K562 (cell line): ENCODE data around the gene FAM114A2. TPM values are rescaled to one million over a fixed set of nuclear protein-coding genes. Genes with fewer than 3 reads are reported as not detected.

Experiments
- ATAC-seq: fragments of 200-7000 bp; cut with Tn5 transposase; 3 replicates; pipeline ENCODE4 v1.9.1; 2020; ENCODE audit warnings: moderate library complexity
- BruUV-seq: library from RNA; stranded (reverse); fragments of 400-500 nt; replicated peaks from 2 replicates; lab custom pipeline; 2021; lab: Mats Ljungman, UMichigan
- CTCF ChIA-PET: fragments of 300-600 bp; formaldehyde crosslinking; extraction: SDS; loops from one replicate; lab custom pipeline; 2021; ENCODE audit warnings: low intra/inter-chr PET ratio; lab: Yijun Ruan, JAX
- POLR2A ChIA-PET: fragments of 300-600, 350-650 bp; sonication (Branson Sonifier 250); formaldehyde crosslinking; extraction: SDS; loops from one replicate; lab custom pipeline; 2021; ENCODE audit warnings: antibody characterized with exemption, inconsistent platforms; lab: Yijun Ruan, JAX
- DNase-seq, 4 experiments: peaks; one replicate each; pipeline versions ENCODE4 v3.0.0 to v3.0.0-alpha.2; 2011 to 2018; ENCODE audit warnings: low spot score in 3 of 4, mixed read lengths in 3 of 4; ENCODE audit errors: extremely low read depth in 1 of 4
- FAIRE-seq: peaks from 2 replicates; lab custom pipeline; 2011; peaks lifted over from hg19 to GRCh38; lab: Jason Lieb, UNC
- H2AFZ ChIP-seq: 2 replicates; pipeline ENCODE4 v1.6.0; 2011; ENCODE audit warnings: low read depth, low read length, control low read depth, inconsistent platforms
- H3K27ac ChIP-seq: fragments of 200-600 bp; 3 replicates; pipeline ENCODE4 v1.8.0; 2011; ENCODE audit warnings: low read depth, mild to moderate bottlenecking, control low read depth, inconsistent platforms, low read length, moderate library complexity, mixed read lengths; ENCODE audit errors: extremely low read depth
- H3K27me3 ChIP-seq, 2 experiments: fragments of 300-600 bp in 1 of 2; 2 replicates in 1 of 2; 3 replicates in 1 of 2; pipeline versions ENCODE4 v1.6.0 to v1.8.0; 2011; ENCODE audit warnings: inconsistent platforms in 2 of 2, low read length in 2 of 2, mild to moderate bottlenecking in 1 of 2, mixed read lengths in 1 of 2, moderate library complexity in 1 of 2; ENCODE audit not compliant: control insufficient read depth in 2 of 2, insufficient read depth in 2 of 2
- H3K36me3 ChIP-seq: fragments of 300-600 bp; 3 replicates; pipeline ENCODE4 v1.8.0; 2011; ENCODE audit warnings: mild to moderate bottlenecking, low read length, inconsistent platforms; ENCODE audit not compliant: control insufficient read depth, insufficient read depth
- H3K4me1 ChIP-seq, 2 experiments: fragments of 200-600 bp in 1 of 2; replicated peaks in 1 of 2; 2 replicates in 1 of 2; 3 replicates in 1 of 2; pipeline versions ENCODE4 v1.5.1 to v1.8.0; 2011; ENCODE audit warnings: inconsistent platforms in 2 of 2, low read length in 2 of 2, mild to moderate bottlenecking in 1 of 2, mixed read lengths in 1 of 2, moderate library complexity in 1 of 2; ENCODE audit not compliant: control insufficient read depth in 2 of 2, insufficient read depth in 2 of 2
- H3K4me2 ChIP-seq: 2 replicates; pipeline ENCODE4 v1.6.1; 2011; ENCODE audit warnings: low read length, control low read depth, inconsistent platforms, mixed read lengths; ENCODE audit not compliant: insufficient read depth
- H3K4me3 ChIP-seq: fragments of 200-600 bp; sonication (generic), shearing (Covaris generic); 2 replicates; pipeline ENCODE4 v1.5.1; 2016; ENCODE audit warnings: control low read depth, inconsistent platforms
- H3K79me2 ChIP-seq: fragments of 200-600 bp; 3 replicates; pipeline ENCODE4 v1.8.0; 2011; ENCODE audit warnings: low read length, inconsistent platforms; ENCODE audit not compliant: control insufficient read depth, insufficient read depth
- H3K9ac ChIP-seq, 2 experiments: 2 replicates each; pipeline versions ENCODE4 v1.6.0 to v1.6.1; 2011; ENCODE audit warnings: low read depth in 2 of 2, low read length in 2 of 2, control low read depth in 1 of 2, inconsistent platforms in 1 of 2, mild to moderate bottlenecking in 1 of 2, mixed read lengths in 1 of 2; ENCODE audit not compliant: insufficient read depth in 1 of 2
- H3K9me1 ChIP-seq: one replicate; pipeline ENCODE4 v1.6.0; 2011; ENCODE audit warnings: inconsistent platforms, mild to moderate bottlenecking, low read length, moderate library complexity; ENCODE audit not compliant: control insufficient read depth, insufficient read depth
- H3K9me3 ChIP-seq: replicated peaks from 2 replicates; pipeline ENCODE4 v1.5.1; 2011; ENCODE audit warnings: low read depth, low read length, inconsistent platforms; ENCODE audit not compliant: control insufficient read depth, insufficient read depth
- H4K20me1 ChIP-seq: replicated peaks from 2 replicates; pipeline ENCODE4 v1.6.1; 2011; ENCODE audit warnings: low read length, inconsistent platforms, mixed read lengths; ENCODE audit not compliant: control insufficient read depth, insufficient read depth
- ATF7 ChIP-seq: fragments of 450-650 bp; IDR thresholded peaks from 2 replicates; pipeline ENCODE4 v1.7.1; 2014; ENCODE audit warnings: mild to moderate bottlenecking, moderate library complexity
- BHLHE40 ChIP-seq: IDR thresholded peaks from 2 replicates; pipeline ENCODE4 v1.6.1; 2011; ENCODE audit warnings: low read length, improper control_type of control experiment
- DMBX1 ChIP-seq: fragments of 250-450 bp; sonication (Bioruptor Pico); IDR thresholded peaks from 2 replicates; pipeline ENCODE4 v1.8.0; 2022; ENCODE audit warnings: inconsistent platforms, mild to moderate bottlenecking, moderate library complexity, borderline replicate concordance
- JUND ChIP-seq, 2 experiments: IDR thresholded peaks; 2 replicates in 1 of 2; 3 replicates in 1 of 2; pipeline ENCODE4 v1.6.1; 2011; ENCODE audit warnings: borderline replicate concordance in 2 of 2, low read depth in 2 of 2, low read length in 2 of 2, improper control_type of control experiment in 1 of 2, missing biosample characterization in 1 of 2, missing genetic modification characterization in 1 of 2, missing genetic modification reagents in 1 of 2
- KLF10 ChIP-seq: fragments of 250-450 bp; sonication (Bioruptor Pico); IDR thresholded peaks from 2 replicates; pipeline ENCODE4 v1.6.1; 2021; ENCODE audit warnings: matching md5 sums
- MYNN ChIP-seq, 2 experiments: sonication (generic); formaldehyde crosslinking in 1 of 2; IDR thresholded peaks; 2 replicates each; pipeline versions ENCODE4 v1.5.0 to v1.6.1; 2016 to 2020; ENCODE audit warnings: antibody characterized with exemption in 1 of 2, missing genetic modification reagents in 1 of 2
- WGBS: fragments of 100-300 bp; shearing (Covaris generic); methylation state at CpG from one replicate; pipeline ENCODE4 v1.1.6; 2016; ENCODE audit warnings: low coverage, mixed read lengths; ENCODE audit not compliant: insufficient coverage; ENCODE audit errors: missing lambda C conversion rate; 5-methylcytosine and 5-hydroxymethylcytosine counted together
- in situ Hi-C: fragments of 300-500 bp; cut with MboI; formaldehyde crosslinking; loops from 4 replicates; pipeline ENCODE4 v1.15.0; 2018; ENCODE audit warnings: inconsistent platforms, mixed read lengths
- intact Hi-C: fragments of 100-400 bp; cut with micrococcal nuclease; formaldehyde crosslinking; loops from 2 replicates; pipeline ENCODE4 v1.14.2; 2022
- polyA plus RNA-seq, 8 experiments: library from polyadenylated mRNA; depleted of rRNA in 4 of 8; stranded (reverse) in 5 of 8; unstranded in 3 of 8; fragments of >200 nt; fragmentation: Nextera tagmentation in 2 of 8; fragmentation: Illumina TruSeq in 1 of 8; extraction: Ambion mirVana in 2 of 8; extraction: Trizol in 1 of 8; gene quantifications; 2 replicates each; pipeline versions ENCODE4 v1.2.1 to v1.2.3, GENCODE V29; 2011 to 2014; ENCODE audit warnings: inconsistent platforms in 1 of 8, missing spikeins in 1 of 8
- total RNA-seq, 7 experiments: library from RNA; depleted of rRNA in 6 of 7; stranded (reverse); fragments of >200 nt in 6 of 7; fragmentation: Illumina TruSeq in 2 of 7; extraction: Trizol in 2 of 7; gene quantifications; 2 replicates each; pipeline versions ENCODE4 v1.2.1 to v1.2.3, GENCODE V29; 2011 to 2021; ENCODE audit warnings: low replicate concordance in 1 of 7
- TF ChIP-seq, protein P1 (sequence below): fragments of 250-450 bp; sonication (Bioruptor Pico); IDR thresholded peaks from 2 replicates; pipeline ENCODE4 v1.8.0; 2021; ENCODE audit warnings: moderate library complexity, mild to moderate bottlenecking, inconsistent platforms
- TF ChIP-seq, protein P2 (sequence below): fragments of 250-450 bp; sonication (Bioruptor Pico); IDR thresholded peaks from 2 replicates; pipeline ENCODE4 v1.5.0; 2020; ENCODE audit warnings: mild to moderate bottlenecking
- TF ChIP-seq, protein P3 (sequence below), 2 experiments: fragments of 450-650 bp in 1 of 2; sonication (generic) in 1 of 2; formaldehyde crosslinking in 1 of 2; IDR thresholded peaks in 1 of 2; conservative IDR thresholded peaks in 1 of 2; 2 replicates each; pipeline versions ENCODE4 v1.6.1 to v1.8.1; 2016 to 2023; ENCODE audit warnings: mild to moderate bottlenecking in 2 of 2, moderate library complexity in 2 of 2, inconsistent platforms in 1 of 2, missing genetic modification reagents in 1 of 2
- TF ChIP-seq, protein P4 (sequence below): sonication (generic); formaldehyde crosslinking; IDR thresholded peaks from 2 replicates; pipeline ENCODE4 v1.5.0; 2020; ENCODE audit warnings: missing genetic modification reagents

Gene FAM114A2
- total and polyA plus RNA-seq, 9 of the 15 experiments (the other 6 are each of a cell fraction or from before 2014, with no cell fraction given), result 14.4 to 28.1 (median 21.2) TPM

DNA sequence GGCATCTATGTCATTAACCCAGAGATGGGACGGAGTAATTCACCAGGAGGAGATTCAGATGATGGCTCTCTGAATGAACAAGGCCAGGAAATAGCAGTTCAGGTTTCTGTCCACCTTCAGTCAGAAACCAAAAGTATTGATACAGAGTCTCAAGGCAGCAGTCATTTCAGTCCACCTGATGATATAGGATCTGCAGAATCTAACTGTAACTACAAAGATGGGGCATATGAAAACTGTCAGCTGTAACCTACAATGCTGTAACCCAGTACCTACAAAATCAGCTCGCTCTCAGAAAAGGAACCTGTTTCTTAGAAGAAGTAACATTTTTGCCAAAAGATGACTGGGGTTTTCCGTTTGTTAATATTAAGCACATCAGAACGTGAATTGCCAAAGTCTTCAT, 14.8 kb upstream of the FAM114A2 start (continued):
- TF ChIP-seq, protein P1, sequence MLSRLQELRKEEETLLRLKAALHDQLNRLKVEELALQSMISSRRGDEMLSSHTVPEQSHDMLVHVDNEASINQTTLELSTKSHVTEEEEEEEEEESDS, result no peak
- TF ChIP-seq BHLHE40, result no peak
- TF ChIP-seq, protein P2, sequence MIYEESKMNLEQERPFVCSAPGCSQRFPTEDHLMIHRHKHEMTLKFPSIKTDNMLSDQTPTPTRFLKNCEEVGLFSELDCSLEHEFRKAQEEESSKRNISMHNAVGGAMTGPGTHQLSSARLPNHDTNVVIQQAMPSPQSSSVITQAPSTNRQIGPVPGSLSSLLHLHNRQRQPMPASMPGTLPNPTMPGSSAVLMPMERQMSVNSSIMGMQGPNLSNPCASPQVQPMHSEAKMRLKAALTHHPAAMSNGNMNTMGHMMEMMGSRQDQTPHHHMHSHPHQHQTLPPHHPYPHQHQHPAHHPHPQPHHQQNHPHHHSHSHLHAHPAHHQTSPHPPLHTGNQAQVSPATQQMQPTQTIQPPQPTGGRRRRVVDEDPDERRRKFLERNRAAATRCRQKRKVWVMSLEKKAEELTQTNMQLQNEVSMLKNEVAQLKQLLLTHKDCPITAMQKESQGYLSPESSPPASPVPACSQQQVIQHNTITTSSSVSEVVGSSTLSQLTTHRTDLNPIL, result no peak

DNA sequence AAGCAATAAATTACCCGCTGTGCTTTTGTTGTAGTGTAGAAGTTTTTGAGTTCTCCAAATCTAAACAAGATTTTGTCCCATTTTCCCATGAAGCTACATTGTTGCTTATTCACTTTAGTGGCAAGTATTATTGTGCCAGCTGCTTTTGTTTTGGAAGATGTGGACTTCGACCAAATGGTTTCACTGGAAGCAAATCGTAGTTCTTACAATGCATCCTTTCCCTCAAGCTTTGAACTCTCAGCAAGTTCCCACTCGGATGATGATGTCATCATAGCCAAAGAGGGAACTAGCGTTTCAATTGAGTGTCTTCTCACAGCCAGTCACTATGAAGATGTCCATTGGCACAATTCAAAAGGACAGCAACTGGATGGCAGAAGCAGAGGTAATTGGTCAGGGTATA, 10.9 kb upstream of the FAM114A2 start:
- DNase-seq (no peak), ATAC-seq (no peak), FAIRE-seq (no peak)
- no TSS peak for BruUV-seq
- no peak overlapping the region for H3K27ac ChIP-seq
- H2AFZ ChIP-seq, result no peak overlapping the region
- no peaks in the 10 kb centered on the region for H4K20me1 ChIP-seq
- no peaks in the 10 kb centered on the region for H3K9me1 ChIP-seq
- no peaks in the 10 kb centered on the region for H3K4me1 ChIP-seq
- H3K9me3 ChIP-seq, result no peaks in the 10 kb centered on the region
- no peak for TF ChIP-seq MYNN (IDR thresholded peaks at IDR 0.05)
- no peak for TF ChIP-seq MYNN (CRISPR knock-in tag; IDR thresholded peaks at IDR 0.05)
- TF ChIP-seq, protein P3, sequence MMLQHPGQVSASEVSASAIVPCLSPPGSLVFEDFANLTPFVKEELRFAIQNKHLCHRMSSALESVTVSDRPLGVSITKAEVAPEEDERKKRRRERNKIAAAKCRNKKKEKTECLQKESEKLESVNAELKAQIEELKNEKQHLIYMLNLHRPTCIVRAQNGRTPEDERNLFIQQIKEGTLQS (IDR thresholded peaks at IDR 0.05), result peak; percentile 85
- TF ChIP-seq, protein P3 (CRISPR knock-in tag; conservative IDR thresholded peaks at IDR 0.05), result no peak
- TF ChIP-seq KLF10 (CRISPR knock-in tag), result no peak
- TF ChIP-seq DMBX1 (CRISPR knock-in tag), result no peak
- TF ChIP-seq ATF7, result peak; percentile 74
- TF ChIP-seq JUND (IDR thresholded peaks at IDR 0.05; ENCODE audit: borderline replicate concordance, low read depth, low read length), result peak; percentile 8; the same call in 1 of the 2 replicates
- no peak; the same call in 2 of the 3 replicates for TF ChIP-seq JUND (tag; IDR thresholded peaks at IDR 0.05; ENCODE audit: borderline replicate concordance, low read depth, low read length)
- TF ChIP-seq, protein P4, sequence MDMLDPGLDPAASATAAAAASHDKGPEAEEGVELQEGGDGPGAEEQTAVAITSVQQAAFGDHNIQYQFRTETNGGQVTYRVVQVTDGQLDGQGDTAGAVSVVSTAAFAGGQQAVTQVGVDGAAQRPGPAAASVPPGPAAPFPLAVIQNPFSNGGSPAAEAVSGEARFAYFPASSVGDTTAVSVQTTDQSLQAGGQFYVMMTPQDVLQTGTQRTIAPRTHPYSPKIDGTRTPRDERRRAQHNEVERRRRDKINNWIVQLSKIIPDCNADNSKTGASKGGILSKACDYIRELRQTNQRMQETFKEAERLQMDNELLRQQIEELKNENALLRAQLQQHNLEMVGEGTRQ (CRISPR knock-in tag), result no peak
- H3K27me3 ChIP-seq, result no peaks in the 10 kb centered on the region
- 83% methylated on average over 5 of the region's 5 CpGs for WGBS
- no peak overlapping the region for H3K4me3 ChIP-seq
- H3K36me3 ChIP-seq, result peaks cover 51% of the 10 kb centered on the region
- H3K4me2 ChIP-seq, result no peak overlapping the region
- ChIA-PET CTCF (no interaction called here), POLR2A (interaction anchor here (3.8 kb wide), 1 partner anchor 10 kb away, joined by 17 read pairs; no protein-coding TSS in a partner anchor)
- 0 out of 3 replicates have a peak, but pooled peaks cover 4% of the 10 kb centered on the region for H3K79me2 ChIP-seq
- no peak overlapping the region for H3K9ac ChIP-seq
- in situ Hi-C loops, result no loop called here
- intact Hi-C loops, result loop anchor here (5.0 kb wide), 1 partner anchor 57 kb away; no protein-coding TSS in a partner anchor
